Esophagus muscularis mucosa (tissue), 4 donors: ENCODE results near the gene DCDC2C.

Experiments used
- EP300 ChIP-seq: sonication (generic); formaldehyde crosslinking; IDR thresholded peaks from one replicate; pipeline ENCODE4 v1.6.1; 2017; ENCODE audit warnings: antibody characterized with exemption
- POLR2A ChIP-seq: fragments of 450-650 bp; IDR thresholded peaks from one replicate; pipeline ENCODE4 v1.6.1; 2017; ENCODE audit warnings: antibody characterized with exemption, moderate library complexity, mild to moderate bottlenecking, low read depth
- POLR2AphosphoS5 ChIP-seq, 2 donors: sonication (generic); formaldehyde crosslinking; IDR thresholded peaks; one replicate each; pipeline ENCODE4 v1.6.1; 2017; ENCODE audit warnings: antibody characterized with exemption in 2 of 2
- TF ChIP-seq, protein P1 (sequence below), 3 experiments: fragments of 200-600 bp in 2 of 3; fragments of 450-650 bp in 1 of 3; sonication (generic) in 2 of 3; IDR thresholded peaks; one replicate each; pipeline ENCODE4 v1.5.1; 2017 to 2019; ENCODE audit warnings: antibody characterized with exemption in 3 of 3, mild to moderate bottlenecking in 2 of 3, moderate library complexity in 1 of 3

DNA sequence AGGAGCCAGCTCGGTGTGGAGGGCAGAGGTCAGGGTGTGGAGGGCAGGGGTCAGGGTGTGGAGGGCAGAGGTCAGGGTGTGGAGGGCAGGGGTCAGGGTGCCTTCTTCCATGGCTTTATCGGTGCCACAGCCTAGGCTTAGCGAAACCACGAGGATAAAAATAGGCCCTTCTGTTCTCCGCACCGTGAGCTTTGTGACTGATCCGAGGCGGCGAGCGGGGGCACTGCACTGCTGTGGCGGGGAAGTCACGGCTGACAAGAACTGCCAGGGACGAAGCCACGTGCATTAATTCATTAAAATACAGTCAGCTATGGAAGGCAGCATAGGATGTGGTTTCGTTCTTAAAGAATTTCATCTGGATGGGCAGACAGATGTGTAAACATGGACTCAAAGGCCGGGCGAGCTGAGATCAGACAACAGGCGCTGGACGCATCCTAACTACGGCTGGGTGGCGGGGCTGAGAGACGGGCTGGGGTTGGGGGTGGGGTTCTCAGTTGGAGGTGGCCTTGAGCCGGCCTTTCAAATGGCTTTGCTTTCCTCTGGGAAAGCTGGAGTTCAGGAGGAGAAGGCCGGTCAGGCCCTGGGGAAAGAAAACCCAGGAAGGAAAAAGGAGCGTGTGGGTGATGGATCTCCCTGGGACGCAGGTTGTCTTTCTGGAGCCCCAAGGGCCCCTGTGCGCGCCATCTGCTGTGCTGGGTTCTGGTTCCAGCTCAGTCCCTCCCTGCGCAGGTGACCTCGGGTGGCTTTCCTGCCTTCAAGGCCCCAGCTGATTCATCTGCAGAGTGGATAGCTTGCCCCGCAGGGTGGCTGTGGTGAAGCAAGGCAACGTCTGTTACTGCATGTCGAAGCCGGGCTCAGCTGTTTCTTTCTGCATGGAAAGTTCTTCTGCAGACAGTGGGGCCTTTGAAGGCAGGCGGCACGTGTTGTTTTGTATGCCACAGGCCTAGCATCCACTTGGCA, 46.3 kb upstream of the DCDC2C start:
- TF ChIP-seq, protein P1, sequence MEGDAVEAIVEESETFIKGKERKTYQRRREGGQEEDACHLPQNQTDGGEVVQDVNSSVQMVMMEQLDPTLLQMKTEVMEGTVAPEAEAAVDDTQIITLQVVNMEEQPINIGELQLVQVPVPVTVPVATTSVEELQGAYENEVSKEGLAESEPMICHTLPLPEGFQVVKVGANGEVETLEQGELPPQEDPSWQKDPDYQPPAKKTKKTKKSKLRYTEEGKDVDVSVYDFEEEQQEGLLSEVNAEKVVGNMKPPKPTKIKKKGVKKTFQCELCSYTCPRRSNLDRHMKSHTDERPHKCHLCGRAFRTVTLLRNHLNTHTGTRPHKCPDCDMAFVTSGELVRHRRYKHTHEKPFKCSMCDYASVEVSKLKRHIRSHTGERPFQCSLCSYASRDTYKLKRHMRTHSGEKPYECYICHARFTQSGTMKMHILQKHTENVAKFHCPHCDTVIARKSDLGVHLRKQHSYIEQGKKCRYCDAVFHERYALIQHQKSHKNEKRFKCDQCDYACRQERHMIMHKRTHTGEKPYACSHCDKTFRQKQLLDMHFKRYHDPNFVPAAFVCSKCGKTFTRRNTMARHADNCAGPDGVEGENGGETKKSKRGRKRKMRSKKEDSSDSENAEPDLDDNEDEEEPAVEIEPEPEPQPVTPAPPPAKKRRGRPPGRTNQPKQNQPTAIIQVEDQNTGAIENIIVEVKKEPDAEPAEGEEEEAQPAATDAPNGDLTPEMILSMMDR (IDR thresholded peaks at IDR 0.05): no peak
- no peak for TF ChIP-seq POLR2AphosphoS5 (IDR thresholded peaks at IDR 0.05)
- no peak for TF ChIP-seq POLR2A
- TF ChIP-seq EP300: no peak
